ENCODE results near the gene UFD1. TPM values are rescaled to one million over a fixed set of nuclear protein-coding genes. Genes with fewer than 3 reads are reported as not detected.

Gene UFD1
- total RNA-seq, 1 donor from 2014 or later: 37.1 TPM

DNA sequence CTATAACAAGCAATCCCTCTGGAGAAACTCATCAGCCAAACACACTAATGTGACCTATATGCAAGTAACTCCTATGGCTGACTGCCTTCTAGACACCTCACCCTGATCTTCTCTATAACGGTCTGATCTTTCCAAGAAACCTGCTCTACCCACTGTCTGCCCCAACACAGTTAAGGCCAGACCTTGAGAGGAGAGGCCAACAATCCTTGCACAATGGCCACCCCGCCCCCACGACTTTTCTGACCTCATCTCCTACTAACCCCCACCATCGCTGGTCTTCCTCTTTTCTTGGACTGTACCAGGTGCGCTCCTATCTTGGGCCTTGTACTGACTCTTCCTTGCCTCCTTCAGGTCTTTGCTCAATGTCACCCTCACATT is 59.9 kb downstream of the UFD1 start:
- H3K9me3 ChIP-seq (ENCODE audit: control insufficient read depth in 3 of 3, low read length in 3 of 3): no peaks in the 10 kb centered on the region
- no peak overlapping the region for H3K4me3 ChIP-seq (ENCODE audit: low read length in 3 of 3)
- no peaks in the 10 kb centered on the region for H3K27me3 ChIP-seq (ENCODE audit: control insufficient read depth in 3 of 3, insufficient read depth in 3 of 3, low read length in 3 of 3)
- no peak overlapping the region for H3K9ac ChIP-seq (ENCODE audit: low read depth in 1 of 3, low read length in 3 of 3)
- H3K4me1 ChIP-seq (ENCODE audit: control insufficient read depth in 3 of 3, insufficient read depth in 3 of 3, low read length in 3 of 3): peaks cover 7 to 27% (median 15%) of the 10 kb centered on the region in 3 donors
- no peak overlapping the region for H3K27ac ChIP-seq (ENCODE audit: low read depth, low read length)
- no peaks in the 10 kb centered on the region for H3K36me3 ChIP-seq (ENCODE audit: control insufficient read depth in 3 of 3, insufficient read depth in 3 of 3, low read length in 3 of 3)

DNA sequence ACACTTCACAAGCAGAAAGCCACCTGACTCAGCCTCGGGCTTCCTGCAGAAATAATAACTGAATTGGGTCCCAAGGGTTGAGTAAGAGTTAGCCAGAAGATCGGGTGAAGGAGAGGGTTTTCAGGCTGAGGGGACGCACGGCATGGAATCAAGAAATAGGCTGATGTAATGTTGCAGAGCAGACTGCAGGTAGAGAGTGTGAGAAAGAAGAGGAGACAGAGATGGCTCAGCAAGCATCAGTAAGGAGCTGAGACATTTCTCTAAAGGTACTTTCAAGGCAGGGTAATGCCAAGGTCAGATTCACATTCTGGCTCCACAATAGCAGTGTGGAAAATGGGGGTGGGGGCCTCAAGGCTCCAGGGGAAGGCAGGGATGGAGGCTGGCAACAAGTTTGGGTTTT is 66.1 kb downstream of the UFD1 start:
- H3K9me3 ChIP-seq (ENCODE audit: control insufficient read depth in 3 of 3, low read length in 3 of 3): no peaks in the 10 kb centered on the region
- H3K36me3 ChIP-seq (ENCODE audit: control insufficient read depth in 3 of 3, insufficient read depth in 3 of 3, low read length in 3 of 3): peaks cover 9 to 16% (median 10%) of the 10 kb centered on the region in 3 donors
- H3K4me1 ChIP-seq (ENCODE audit: control insufficient read depth in 3 of 3, insufficient read depth in 3 of 3, low read length in 3 of 3): peaks cover 5 to 21% (median 14%) of the 10 kb centered on the region in 3 donors
- H3K27me3 ChIP-seq (ENCODE audit: control insufficient read depth in 3 of 3, insufficient read depth in 3 of 3, low read length in 3 of 3): no peaks in the 10 kb centered on the region
- no peak overlapping the region for H3K27ac ChIP-seq (ENCODE audit: low read depth, low read length)
- no peak overlapping the region for H3K4me3 ChIP-seq (ENCODE audit: low read length in 3 of 3)
- no peak overlapping the region for H3K9ac ChIP-seq (ENCODE audit: low read depth in 1 of 3, low read length in 3 of 3)

DNA sequence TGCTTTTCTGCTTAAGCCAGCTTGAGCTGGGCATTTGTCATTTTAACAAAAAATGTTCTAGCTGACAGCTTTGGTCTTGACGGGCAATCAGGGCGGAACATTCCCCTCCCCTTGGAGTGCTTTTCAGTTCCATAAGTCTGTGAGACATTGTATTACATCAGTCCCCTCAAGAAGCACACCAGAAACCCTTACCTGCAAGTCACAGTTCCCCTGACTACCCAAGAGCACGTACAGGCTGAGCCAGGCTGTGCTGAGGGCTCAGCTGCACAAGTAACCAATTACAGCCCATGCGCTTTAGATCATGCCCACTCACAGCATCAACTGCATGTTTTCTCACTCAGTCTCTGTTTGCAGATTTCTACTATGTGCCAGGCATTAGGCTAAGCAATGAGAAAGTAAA is 66.5 kb downstream of the UFD1 start:
- Histone ChIP-seq H3K9me3 (ENCODE audit: control insufficient read depth in 3 of 3, low read length in 3 of 3) (no peaks in the 10 kb centered on the region), H3K9ac (ENCODE audit: low read depth in 1 of 3, low read length in 3 of 3) (no peak overlapping the region), H3K27me3 (ENCODE audit: control insufficient read depth in 3 of 3, insufficient read depth in 3 of 3, low read length in 3 of 3) (no peaks in the 10 kb centered on the region), H3K4me1 (ENCODE audit: control insufficient read depth in 3 of 3, insufficient read depth in 3 of 3, low read length in 3 of 3) (peaks cover 5 to 21% (median 14%) of the 10 kb centered on the region in 3 donors), H3K36me3 (ENCODE audit: control insufficient read depth in 3 of 3, insufficient read depth in 3 of 3, low read length in 3 of 3) (peaks cover 12 to 20% (median 14%) of the 10 kb centered on the region in 3 donors), H3K27ac (ENCODE audit: low read depth, low read length) (no peak overlapping the region), H3K4me3 (ENCODE audit: low read length in 3 of 3) (no peak overlapping the region)

DNA sequence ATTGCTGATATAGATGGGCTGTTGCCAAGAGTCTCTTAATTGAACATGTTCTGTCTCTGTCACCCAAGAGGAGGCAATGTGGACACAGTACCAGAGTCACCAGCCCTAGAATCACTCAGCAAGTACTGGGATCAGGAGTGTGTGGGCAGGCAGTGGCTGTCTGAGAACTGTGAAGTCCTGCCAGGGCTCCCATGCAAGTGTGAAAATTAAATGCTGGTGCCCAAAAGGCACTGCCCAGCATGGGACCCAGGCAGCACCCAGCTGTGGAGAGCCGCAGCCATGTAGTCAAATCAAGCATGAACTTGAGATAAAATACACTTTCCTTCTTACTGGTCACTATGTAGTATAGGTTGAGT is 67.3 kb downstream of the UFD1 start:
- H3K27me3 ChIP-seq (ENCODE audit: control insufficient read depth in 3 of 3, insufficient read depth in 3 of 3, low read length in 3 of 3): no peaks in the 10 kb centered on the region
- H3K36me3 ChIP-seq (ENCODE audit: control insufficient read depth in 3 of 3, insufficient read depth in 3 of 3, low read length in 3 of 3): peaks cover 16 to 24% (median 18%) of the 10 kb centered on the region in 3 donors
- H3K4me1 ChIP-seq (ENCODE audit: control insufficient read depth in 3 of 3, insufficient read depth in 3 of 3, low read length in 3 of 3): peaks cover 5 to 21% (median 14%) of the 10 kb centered on the region in 3 donors
- no peaks in the 10 kb centered on the region for H3K9me3 ChIP-seq (ENCODE audit: control insufficient read depth in 3 of 3, low read length in 3 of 3)
- no peak overlapping the region for H3K27ac ChIP-seq (ENCODE audit: low read depth, low read length)
- H3K9ac ChIP-seq (ENCODE audit: low read depth in 1 of 3, low read length in 3 of 3): no peak overlapping the region
- no peak overlapping the region for H3K4me3 ChIP-seq (ENCODE audit: low read length in 3 of 3)

DNA sequence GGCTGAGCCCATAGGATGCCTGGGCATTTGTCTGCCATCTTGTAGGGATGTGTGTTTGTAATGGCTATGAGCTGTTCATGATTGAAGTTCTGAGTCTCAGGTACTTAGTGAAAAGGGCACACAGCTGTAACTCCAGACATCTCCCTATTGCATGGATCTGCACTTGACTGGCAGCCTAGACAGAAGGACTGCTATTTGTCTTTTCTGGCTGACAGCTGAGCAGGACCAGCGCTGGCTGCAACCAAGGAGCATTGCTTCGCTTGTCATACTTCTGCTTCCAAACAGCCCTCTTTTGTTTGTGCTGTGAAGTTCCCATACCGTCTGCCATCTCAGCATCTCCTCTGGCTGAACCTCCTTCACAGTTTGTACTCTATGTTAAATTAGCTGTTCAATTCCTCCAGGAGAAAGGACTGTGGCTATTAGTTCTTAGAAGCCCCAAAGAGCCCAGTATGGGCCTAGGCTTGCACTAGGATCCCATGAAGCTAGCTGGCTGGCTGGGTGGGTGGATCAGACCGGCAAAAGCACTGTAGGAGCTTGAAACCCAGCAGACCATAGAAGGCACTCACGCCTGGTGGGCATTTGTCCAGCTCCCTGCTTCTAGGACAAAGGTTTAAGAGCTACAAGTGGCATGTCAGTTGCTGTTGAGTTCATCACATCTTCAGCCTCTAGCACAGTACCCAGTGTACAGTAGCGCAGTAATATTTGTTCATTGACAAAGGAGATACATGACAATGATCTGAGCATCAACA is 67.9 kb downstream of the UFD1 start:
- Histone ChIP-seq H3K36me3 (ENCODE audit: control insufficient read depth in 3 of 3, insufficient read depth in 3 of 3, low read length in 3 of 3) (peaks cover 21 to 30% (median 22%) of the 10 kb centered on the region in 3 donors), H3K9ac (ENCODE audit: low read depth in 1 of 3, low read length in 3 of 3) (no peak overlapping the region), H3K27me3 (ENCODE audit: control insufficient read depth in 3 of 3, insufficient read depth in 3 of 3, low read length in 3 of 3) (no peaks in the 10 kb centered on the region), H3K9me3 (ENCODE audit: control insufficient read depth in 3 of 3, low read length in 3 of 3) (no peaks in the 10 kb centered on the region), H3K4me3 (ENCODE audit: low read length in 3 of 3) (no peak overlapping the region), H3K27ac (ENCODE audit: low read depth, low read length) (no peak overlapping the region), H3K4me1 (ENCODE audit: control insufficient read depth in 3 of 3, insufficient read depth in 3 of 3, low read length in 3 of 3) (peaks cover 5 to 21% (median 14%) of the 10 kb centered on the region in 3 donors)

DNA sequence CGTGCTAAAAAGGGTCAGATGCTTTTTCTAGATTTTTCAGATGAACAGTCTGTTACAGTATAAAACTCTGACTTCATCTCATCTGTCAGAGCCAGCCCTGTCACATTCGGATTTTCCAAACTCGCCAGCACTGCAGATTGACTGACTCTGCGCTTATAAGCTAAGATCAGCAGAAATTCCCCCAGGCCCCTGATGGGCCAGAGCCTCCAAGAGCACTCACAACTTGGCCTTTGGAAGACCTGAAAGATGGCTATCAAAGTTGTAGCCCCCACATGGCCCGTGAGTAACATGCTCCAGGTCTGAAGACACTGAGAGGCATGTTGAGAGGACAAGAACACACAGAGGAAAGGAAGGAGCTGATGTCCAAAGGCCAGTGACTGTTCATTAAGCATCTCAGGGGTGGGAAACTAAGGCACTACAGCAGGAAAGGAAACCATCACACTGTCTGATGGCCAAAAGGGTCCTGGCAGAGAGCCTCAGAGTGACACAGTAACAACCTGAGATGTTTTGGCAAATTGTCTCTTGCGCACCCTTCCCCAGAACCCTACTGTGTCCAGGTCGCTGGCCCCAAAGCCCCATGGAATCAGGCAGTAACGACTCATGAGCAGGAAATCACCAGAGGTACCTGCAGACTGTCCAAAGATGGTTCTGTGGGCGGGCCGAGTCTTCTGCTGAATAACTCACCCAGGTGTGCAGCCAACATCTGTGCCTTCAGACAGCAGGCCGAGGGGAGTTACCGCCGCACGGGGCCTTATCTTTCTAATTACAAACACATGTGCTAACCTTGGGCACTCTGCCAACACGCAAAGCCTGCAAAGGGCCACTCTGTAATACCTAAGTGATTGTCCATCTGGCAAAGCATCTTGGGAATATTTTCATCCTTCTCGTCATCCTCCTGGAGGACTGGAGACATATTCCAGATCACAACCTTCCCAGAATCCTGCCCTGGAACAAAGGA is 71.1 kb downstream of the UFD1 start:
- Histone ChIP-seq H3K36me3 (ENCODE audit: control insufficient read depth in 3 of 3, insufficient read depth in 3 of 3, low read length in 3 of 3) (peaks cover 31 to 45% (median 39%) of the 10 kb centered on the region in 3 donors), H3K4me3 (ENCODE audit: low read length in 3 of 3) (no peak overlapping the region), H3K27me3 (ENCODE audit: control insufficient read depth in 3 of 3, insufficient read depth in 3 of 3, low read length in 3 of 3) (no peaks in the 10 kb centered on the region), H3K9ac (ENCODE audit: low read depth in 1 of 3, low read length in 3 of 3) (no peak overlapping the region), H3K9me3 (ENCODE audit: control insufficient read depth in 3 of 3, low read length in 3 of 3) (no peaks in the 10 kb centered on the region), H3K27ac (ENCODE audit: low read depth, low read length) (no peak overlapping the region), H3K4me1 (ENCODE audit: control insufficient read depth in 3 of 3, insufficient read depth in 3 of 3, low read length in 3 of 3) (peaks cover 5 to 14% (median 14%) of the 10 kb centered on the region in 3 donors)

DNA sequence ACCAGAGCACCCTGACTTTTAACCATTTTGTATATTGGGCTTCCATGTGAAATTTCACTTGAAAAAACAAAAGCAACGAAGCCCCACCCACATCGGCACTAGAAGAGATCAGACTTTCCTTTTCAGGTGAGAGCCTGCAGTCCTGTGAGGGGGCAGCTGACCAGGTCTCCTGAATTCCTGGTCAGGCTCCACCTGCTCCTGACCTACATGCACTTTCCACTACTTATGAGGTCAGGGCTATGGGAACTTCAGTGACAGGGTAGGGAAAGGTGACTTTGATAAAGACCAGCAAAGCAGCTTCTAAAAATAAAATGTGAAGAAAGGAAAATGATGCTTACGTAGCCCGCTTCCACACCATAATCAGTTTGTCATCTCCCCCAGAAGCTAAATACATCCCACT is 72.1 kb downstream of the UFD1 start:
- Histone ChIP-seq H3K9me3 (ENCODE audit: control insufficient read depth in 3 of 3, low read length in 3 of 3) (no peaks in the 10 kb centered on the region), H3K4me1 (ENCODE audit: control insufficient read depth in 3 of 3, insufficient read depth in 3 of 3, low read length in 3 of 3) (peaks cover 5 to 13% (median 11%) of the 10 kb centered on the region in 3 donors), H3K9ac (ENCODE audit: low read depth in 1 of 3, low read length in 3 of 3) (no peak overlapping the region), H3K27me3 (ENCODE audit: control insufficient read depth in 3 of 3, insufficient read depth in 3 of 3, low read length in 3 of 3) (no peaks in the 10 kb centered on the region), H3K27ac (ENCODE audit: low read depth, low read length) (no peak overlapping the region), H3K36me3 (ENCODE audit: control insufficient read depth in 3 of 3, insufficient read depth in 3 of 3, low read length in 3 of 3) (peaks cover 31 to 45% (median 39%) of the 10 kb centered on the region in 3 donors), H3K4me3 (ENCODE audit: low read length in 3 of 3) (no peak overlapping the region)

DNA sequence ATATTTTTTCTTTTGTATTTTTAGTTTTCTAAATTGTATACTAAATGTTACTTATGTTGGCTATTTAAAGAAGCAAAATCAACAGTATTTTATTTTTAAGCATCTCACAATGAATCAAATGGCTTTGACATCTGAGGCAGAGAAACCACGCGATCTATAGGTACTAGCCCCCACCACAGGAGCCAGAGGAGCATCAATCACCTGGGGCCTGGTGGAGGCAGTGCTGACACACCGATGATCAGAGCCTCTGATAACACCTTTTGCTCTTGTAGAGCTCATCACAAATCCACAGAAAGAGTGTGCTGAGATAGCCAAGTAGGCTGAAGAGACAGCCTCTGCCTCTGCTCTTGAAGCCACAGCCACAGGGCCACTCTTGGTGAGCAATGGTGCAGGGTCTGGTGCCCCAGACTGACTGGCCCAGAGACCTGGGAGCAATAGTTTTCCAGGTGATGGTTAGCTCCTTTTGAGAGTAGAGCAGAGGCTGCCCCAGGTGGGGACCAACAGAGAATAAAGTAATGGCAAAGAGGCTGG is 72.6 kb downstream of the UFD1 start:
- Histone ChIP-seq H3K4me1 (ENCODE audit: control insufficient read depth in 3 of 3, insufficient read depth in 3 of 3, low read length in 3 of 3) (peaks cover 3 to 8% (median 6%) of the 10 kb centered on the region in 3 donors), H3K36me3 (ENCODE audit: control insufficient read depth in 3 of 3, insufficient read depth in 3 of 3, low read length in 3 of 3) (peaks cover 33 to 47% (median 42%) of the 10 kb centered on the region in 3 donors), H3K27ac (ENCODE audit: low read depth, low read length) (no peak overlapping the region), H3K9me3 (ENCODE audit: control insufficient read depth in 3 of 3, low read length in 3 of 3) (no peaks in the 10 kb centered on the region), H3K4me3 (ENCODE audit: low read length in 3 of 3) (no peak overlapping the region), H3K9ac (ENCODE audit: low read depth in 1 of 3, low read length in 3 of 3) (no peak overlapping the region), H3K27me3 (ENCODE audit: control insufficient read depth in 3 of 3, insufficient read depth in 3 of 3, low read length in 3 of 3) (no peaks in the 10 kb centered on the region)

DNA sequence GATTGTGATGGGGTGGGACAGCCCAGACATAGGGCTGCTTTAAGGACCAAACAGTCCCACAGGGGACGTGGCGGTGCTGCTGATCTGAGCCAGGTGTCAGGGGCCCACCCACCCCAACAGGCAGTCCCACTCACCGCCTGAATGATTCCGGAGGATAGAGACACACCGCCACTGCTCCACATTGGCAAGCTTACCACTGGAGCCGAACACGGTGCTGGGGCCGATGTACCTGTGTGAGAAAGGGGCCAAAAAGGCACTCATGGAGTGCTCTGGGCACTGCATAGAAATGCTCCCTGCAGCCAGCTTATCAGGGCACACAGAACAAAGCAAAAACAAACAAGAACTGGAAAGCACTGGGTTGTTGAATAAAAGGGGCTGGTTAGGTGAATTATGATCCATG is 73.3 kb downstream of the UFD1 start:
- H3K36me3 ChIP-seq (ENCODE audit: control insufficient read depth in 3 of 3, insufficient read depth in 3 of 3, low read length in 3 of 3): peaks cover 37 to 54% (median 49%) of the 10 kb centered on the region in 3 donors
- H3K9me3 ChIP-seq (ENCODE audit: control insufficient read depth in 3 of 3, low read length in 3 of 3): no peaks in the 10 kb centered on the region
- H3K4me1 ChIP-seq (ENCODE audit: control insufficient read depth in 3 of 3, insufficient read depth in 3 of 3, low read length in 3 of 3): peaks cover 0 to 1% (median 0%) of the 10 kb centered on the region in 3 donors
- no peak overlapping the region for H3K9ac ChIP-seq (ENCODE audit: low read depth in 1 of 3, low read length in 3 of 3)
- no peaks in the 10 kb centered on the region for H3K27me3 ChIP-seq (ENCODE audit: control insufficient read depth in 3 of 3, insufficient read depth in 3 of 3, low read length in 3 of 3)
- no peak overlapping the region for H3K27ac ChIP-seq (ENCODE audit: low read depth, low read length)
- H3K4me3 ChIP-seq (ENCODE audit: low read length in 3 of 3): no peak overlapping the region
